H1 (cell line): ENCODE measurements around the gene RBM17.

Source experiments
- BRCA1 ChIP-seq: IDR thresholded peaks from 2 replicates; pipeline ENCODE4 v1.6.1; 2012; ENCODE audit warnings: low read depth, low read length, improper control_type of control experiment
- CBX8 ChIP-seq: fragments of 300-800, 300-1000 bp; sonication (generic); IDR thresholded peaks from 2 replicates; pipeline ENCODE4 v1.7.1; 2016; ENCODE audit warnings: low read depth, low read length, borderline replicate concordance
- CEBPB ChIP-seq: IDR thresholded peaks from 2 replicates; pipeline ENCODE4 v1.6.1; 2012; ENCODE audit warnings: low read depth, low read length
- CTCF ChIP-seq, 3 experiments: IDR thresholded peaks; 1 replicate in 2 of 3; 2 replicates in 1 of 3; pipeline versions ENCODE4 v1.5.1 to v1.6.1; 2011; ENCODE audit warnings: low read length in 3 of 3, mild to moderate bottlenecking in 3 of 3, inconsistent platforms in 2 of 3, low read depth in 1 of 3, moderate library complexity in 1 of 3; ENCODE audit not compliant: insufficient read depth in 1 of 3; ENCODE audit errors: control extremely low read depth in 1 of 3
- EP300 ChIP-seq, 2 experiments: IDR thresholded peaks; 1 replicate in 1 of 2; 2 replicates in 1 of 2; pipeline ENCODE4 v1.6.1; 2011 to 2012; ENCODE audit warnings: low read depth in 2 of 2, low read length in 2 of 2, mild to moderate bottlenecking in 2 of 2, borderline replicate concordance in 1 of 2, inconsistent platforms in 1 of 2, moderate library complexity in 1 of 2
- EZH2 ChIP-seq: fragments of 200-600 bp; sonication (generic); IDR thresholded peaks from 2 replicates; pipeline ENCODE4 v1.7.1; 2012; ENCODE audit warnings: low read depth, mild to moderate bottlenecking, moderate library complexity, low read length, inconsistent platforms; ENCODE audit not compliant: severe bottlenecking
- GTF2F1 ChIP-seq: IDR thresholded peaks from 2 replicates; pipeline ENCODE4 v1.6.1; 2012; ENCODE audit warnings: low read depth, low read length, improper control_type of control experiment, borderline replicate concordance
- JUND ChIP-seq: IDR thresholded peaks from 2 replicates; pipeline ENCODE4 v1.6.1; 2011; ENCODE audit warnings: mild to moderate bottlenecking, improper control_type of control experiment, low read length
- POLR2A ChIP-seq, 2 experiments: IDR thresholded peaks; 1 replicate in 1 of 2; 2 replicates in 1 of 2; pipeline ENCODE4 v1.6.1; 2011; ENCODE audit warnings: low read depth in 2 of 2, low read length in 2 of 2, mild to moderate bottlenecking in 2 of 2; ENCODE audit errors: control extremely low read depth in 1 of 2
- POLR2AphosphoS5 ChIP-seq: IDR thresholded peaks from 2 replicates; pipeline ENCODE4 v1.6.1; 2011; ENCODE audit warnings: low read depth, low read length
- SIX5 ChIP-seq: IDR thresholded peaks from 2 replicates; pipeline ENCODE4 v1.6.1; 2011; ENCODE audit warnings: mild to moderate bottlenecking, low read depth, low read length
- SP2 ChIP-seq: IDR thresholded peaks from 2 replicates; pipeline ENCODE4 v1.6.1; 2012; ENCODE audit warnings: mild to moderate bottlenecking, low read length, inconsistent platforms
- YY1 ChIP-seq: IDR thresholded peaks from 2 replicates; pipeline ENCODE4 v1.6.1; 2011; ENCODE audit warnings: low read depth, mild to moderate bottlenecking, low read length
- ZNF274 ChIP-seq: IDR thresholded peaks from 2 replicates; pipeline ENCODE4 v1.7.0; 2012; ENCODE audit warnings: low read length, borderline replicate concordance; ENCODE audit errors: extremely low read depth

- TF ChIP-seq ZNF274: no peak
- TF ChIP-seq EP300 (IDR thresholded peaks at IDR 0.05; ENCODE audit: borderline replicate concordance in 1 of 2, low read depth in 2 of 2, low read length in 2 of 2): no peak
- no peak for TF ChIP-seq CTCF (IDR thresholded peaks at IDR 0.05; ENCODE audit: control extremely low read depth in 1 of 3, insufficient read depth in 1 of 3, low read depth in 1 of 3, low read length in 3 of 3)
- no peak for TF ChIP-seq POLR2AphosphoS5
- TF ChIP-seq POLR2A (IDR thresholded peaks at IDR 0.05; ENCODE audit: control extremely low read depth in 1 of 2, low read depth in 2 of 2, low read length in 2 of 2): no peak
- no peak for TF ChIP-seq SIX5
- TF ChIP-seq JUND: no peak
- TF ChIP-seq EZH2: no peak
- TF ChIP-seq CEBPB: no peak
- TF ChIP-seq CBX8: no peak
- no peak for TF ChIP-seq SP2
- no peak for TF ChIP-seq BRCA1
- TF ChIP-seq YY1: no peak
- no peak for TF ChIP-seq GTF2F1
These were observed 51.5 kb downstream of the RBM17 start for GRCh38 chr10:6140141-6140841.
